Brain microvascular endothelial cell (primary cell): Measurements from ENCODE around the gene CFAP46.

Experiments
- DNase-seq: peaks from one replicate; pipeline ENCODE4 v3.0.0-alpha.2; 2020
- H3K27ac ChIP-seq: fragments of 250-450 bp; sonication (Bioruptor Pico); 2 replicates; pipeline ENCODE4 v1.5.1; 2020; ENCODE audit warnings: mild to moderate bottlenecking, moderate library complexity
- H3K27me3 ChIP-seq: fragments of 250-450 bp; sonication (Bioruptor Pico); replicated peaks from 2 replicates; pipeline ENCODE4 v1.5.1; 2020; ENCODE audit warnings: mild to moderate bottlenecking
- H3K36me3 ChIP-seq: fragments of 250-450 bp; sonication (Bioruptor Pico); replicated peaks from 2 replicates; pipeline ENCODE4 v1.5.1; 2020; ENCODE audit warnings: mild to moderate bottlenecking
- H3K4me3 ChIP-seq: 2 replicates; pipeline ENCODE4 v1.5.1; 2011; ENCODE audit warnings: low read depth, mild to moderate bottlenecking, control low read depth, low read length, moderate library complexity
- CTCF ChIP-seq: IDR thresholded peaks from 2 replicates; pipeline ENCODE4 v1.5.1; 2011; ENCODE audit warnings: low read depth, mild to moderate bottlenecking, moderate library complexity, low read length, control low read depth, inconsistent platforms; ENCODE audit errors: missing control alignments
- in situ Hi-C: cut with HindIII; loops from 2 replicates; pipeline ENCODE4 v1.10.0; 2017; ENCODE audit warnings: low sequenced_read_pairs, low pct_ligation_motif_present

CFAP46 gene

GRCh38 chr10:132848951-132849545 lies 93.3 kb downstream of the CFAP46 start:
- no peak for DNase-seq
- Histone ChIP-seq H3K4me3 (no peak overlapping the region), H3K27me3 (no peaks in the 10 kb centered on the region), H3K36me3 (no peaks in the 10 kb centered on the region), H3K27ac (no peak overlapping the region)
- no peak for TF ChIP-seq CTCF
- in situ Hi-C loops: no loop called here

GRCh38 chr10:132848291-132848701 lies 94.1 kb downstream of the CFAP46 start:
- Histone ChIP-seq H3K4me3 (no peak overlapping the region), H3K36me3 (no peaks in the 10 kb centered on the region), H3K27ac (no peak overlapping the region), H3K27me3 (no peaks in the 10 kb centered on the region)
- TF ChIP-seq CTCF: no peak
- no peak for DNase-seq
- in situ Hi-C loops: no loop called here

- Histone ChIP-seq H3K27me3 (no peaks in the 10 kb centered on the region), H3K36me3 (no peaks in the 10 kb centered on the region), H3K27ac (no peak overlapping the region), H3K4me3 (no peak overlapping the region)
- DNase-seq: no peak
- no peak for TF ChIP-seq CTCF
- in situ Hi-C loops: no loop called here
Measured at GRCh38 chr10:132847856-132848255, 94.5 kb downstream of the CFAP46 start.

GRCh38 chr10:132847416-132847777 lies 95.0 kb downstream of the CFAP46 start:
- no peak for DNase-seq
- Histone ChIP-seq H3K27ac (no peak overlapping the region), H3K36me3 (no peaks in the 10 kb centered on the region), H3K27me3 (no peaks in the 10 kb centered on the region), H3K4me3 (no peak overlapping the region)
- no peak for TF ChIP-seq CTCF
- in situ Hi-C loops: no loop called here

- in situ Hi-C loops: no loop called here
- DNase-seq: no peak
- Histone ChIP-seq H3K36me3 (no peaks in the 10 kb centered on the region), H3K27me3 (no peaks in the 10 kb centered on the region), H3K4me3 (no peak overlapping the region), H3K27ac (no peak overlapping the region)
- no peak for TF ChIP-seq CTCF
Measured at GRCh38 chr10:132846631-132847415, 95.5 kb downstream of the CFAP46 start.
